ENCODE results near the gene ACAP1. TPM values are rescaled to one million over a fixed set of nuclear protein-coding genes. Genes with fewer than 3 reads are reported as not detected.

ACAP1 gene
- total and polyA plus RNA-seq, 9 of the 15 experiments (the other 6 are each of a cell fraction or from before 2014, with no cell fraction given), result 0.15 to 8.5 (median 2.4) TPM

DNA sequence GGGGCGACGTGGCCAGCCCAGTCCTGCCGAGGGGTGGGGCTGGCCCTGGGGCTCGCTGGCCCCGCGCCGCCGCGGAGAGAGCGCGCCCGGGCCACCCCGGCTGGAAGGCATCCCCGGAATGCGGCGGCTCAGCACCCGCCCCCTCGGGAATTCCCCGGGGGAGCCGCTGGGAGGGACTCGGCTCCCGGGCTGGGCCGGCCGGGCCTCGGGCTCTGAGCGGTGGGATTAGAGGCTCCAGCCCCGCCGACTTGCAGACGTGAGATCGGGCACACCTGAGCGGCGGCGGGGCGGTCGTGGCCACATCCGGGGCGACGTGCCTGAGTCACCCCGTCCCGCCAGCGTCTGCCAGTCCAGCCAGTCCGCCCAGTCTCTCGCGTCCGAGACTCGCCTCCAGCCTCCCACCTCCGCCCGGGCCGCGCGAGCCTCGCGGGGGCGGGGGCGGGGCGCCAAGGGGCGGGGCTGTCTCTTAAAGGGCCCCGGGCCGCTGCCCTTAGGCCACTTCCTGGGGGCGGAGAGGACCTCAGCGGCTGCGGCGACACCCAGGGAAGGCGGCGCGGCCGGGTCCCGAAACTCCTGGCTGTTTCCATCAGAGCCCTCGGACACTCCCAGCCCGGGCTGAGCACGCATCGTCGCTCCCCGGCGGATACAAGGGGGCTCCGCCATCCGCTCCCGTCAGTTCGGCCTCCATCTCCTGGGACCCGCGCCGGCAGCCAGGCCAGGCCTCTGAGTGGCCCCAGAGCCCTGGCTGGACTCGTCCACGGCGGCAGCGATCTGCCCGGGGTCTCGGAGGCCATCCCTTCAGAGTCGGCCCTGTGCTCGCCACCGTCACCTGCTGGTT, 15.6 kb downstream of the ACAP1 start, which contains the start of gene KCTD11 (continued):
- TF ChIP-seq TOE1 (IDR thresholded peaks at IDR 0.05; ENCODE audit: borderline replicate concordance), result 0 out of 2 replicates have a peak, but pooled peaks have one; percentile 22
- TF ChIP-seq TOE1 (CRISPR knock-in tag; IDR thresholded peaks at IDR 0.05; ENCODE audit: borderline replicate concordance, low read depth), result no peak
- peak; percentile 38 for TF ChIP-seq NEUROD1 (IDR thresholded peaks at IDR 0.05; ENCODE audit: borderline replicate concordance, low read depth, low read length, partially characterized antibody)
- TF ChIP-seq FIP1L1 (IDR thresholded peaks at IDR 0.05; ENCODE audit: low read depth, low read length, poor library complexity, severe bottlenecking), result peak; percentile 39
- no peak for TF ChIP-seq MTF1 (CRISPR knock-in tag; IDR thresholded peaks at IDR 0.05; ENCODE audit: borderline replicate concordance)
- TF ChIP-seq ZNF217 (CRISPR knock-in tag; IDR thresholded peaks at IDR 0.05), result no peak
- TF ChIP-seq ZNF717 (CRISPR knock-in tag; IDR thresholded peaks at IDR 0.05), result no peak
- TF ChIP-seq DACH1 (IDR thresholded peaks at IDR 0.05; ENCODE audit: partially characterized antibody), result no peak
- no peak for TF ChIP-seq TRIM28 (IDR thresholded peaks at IDR 0.05)
- TF ChIP-seq NCOR1 (IDR thresholded peaks at IDR 0.05), result peak; percentile 52
- TF ChIP-seq, protein P1, sequence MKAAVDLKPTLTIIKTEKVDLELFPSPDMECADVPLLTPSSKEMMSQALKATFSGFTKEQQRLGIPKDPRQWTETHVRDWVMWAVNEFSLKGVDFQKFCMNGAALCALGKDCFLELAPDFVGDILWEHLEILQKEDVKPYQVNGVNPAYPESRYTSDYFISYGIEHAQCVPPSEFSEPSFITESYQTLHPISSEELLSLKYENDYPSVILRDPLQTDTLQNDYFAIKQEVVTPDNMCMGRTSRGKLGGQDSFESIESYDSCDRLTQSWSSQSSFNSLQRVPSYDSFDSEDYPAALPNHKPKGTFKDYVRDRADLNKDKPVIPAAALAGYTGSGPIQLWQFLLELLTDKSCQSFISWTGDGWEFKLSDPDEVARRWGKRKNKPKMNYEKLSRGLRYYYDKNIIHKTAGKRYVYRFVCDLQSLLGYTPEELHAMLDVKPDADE (conservative IDR thresholded peaks at IDR 0.05; ENCODE audit: control insufficient read depth, low read depth, low read length), result peak; percentile 71
- TF ChIP-seq, protein P2, sequence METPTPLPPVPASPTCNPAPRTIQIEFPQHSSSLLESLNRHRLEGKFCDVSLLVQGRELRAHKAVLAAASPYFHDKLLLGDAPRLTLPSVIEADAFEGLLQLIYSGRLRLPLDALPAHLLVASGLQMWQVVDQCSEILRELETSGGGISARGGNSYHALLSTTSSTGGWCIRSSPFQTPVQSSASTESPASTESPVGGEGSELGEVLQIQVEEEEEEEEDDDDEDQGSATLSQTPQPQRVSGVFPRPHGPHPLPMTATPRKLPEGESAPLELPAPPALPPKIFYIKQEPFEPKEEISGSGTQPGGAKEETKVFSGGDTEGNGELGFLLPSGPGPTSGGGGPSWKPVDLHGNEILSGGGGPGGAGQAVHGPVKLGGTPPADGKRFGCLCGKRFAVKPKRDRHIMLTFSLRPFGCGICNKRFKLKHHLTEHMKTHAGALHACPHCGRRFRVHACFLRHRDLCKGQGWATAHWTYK (CRISPR knock-in tag; IDR thresholded peaks at IDR 0.05), result no peak
- TF ChIP-seq, protein P3, sequence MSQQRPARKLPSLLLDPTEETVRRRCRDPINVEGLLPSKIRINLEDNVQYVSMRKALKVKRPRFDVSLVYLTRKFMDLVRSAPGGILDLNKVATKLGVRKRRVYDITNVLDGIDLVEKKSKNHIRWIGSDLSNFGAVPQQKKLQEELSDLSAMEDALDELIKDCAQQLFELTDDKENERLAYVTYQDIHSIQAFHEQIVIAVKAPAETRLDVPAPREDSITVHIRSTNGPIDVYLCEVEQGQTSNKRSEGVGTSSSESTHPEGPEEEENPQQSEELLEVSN (IDR thresholded peaks at IDR 0.05; ENCODE audit: borderline replicate concordance in 1 of 2, extremely low read depth in 1 of 2, insufficient read depth in 1 of 2, insufficient read length in 1 of 2, low read depth in 1 of 2, low read length in 1 of 2, poor library complexity in 1 of 2, severe bottlenecking in 1 of 2), result peak in 1 of 2 experiments; percentile 31
- TF ChIP-seq SAP30 (IDR thresholded peaks at IDR 0.05; ENCODE audit: borderline replicate concordance, insufficient read depth, low read depth, low read length, poor library complexity, severe bottlenecking), result peak; percentile 51

Data from K562 (cell line).